HepG2 (cell line): ENCODE results near the gene CDC14A. TPM values are rescaled to one million over a fixed set of nuclear protein-coding genes. Genes with fewer than 3 reads are reported as not detected.

Experiments
- ATAC-seq: fragments of 200-7000 bp; cut with Tn5 transposase; 3 replicates; pipeline ENCODE4 v1.9.1; 2020; ENCODE audit warnings: mild to moderate bottlenecking, moderate library complexity
- BruUV-seq: library from RNA; stranded (reverse); fragments of 400-500 nt; replicated peaks from 2 replicates; lab custom pipeline; 2021; lab: Mats Ljungman, UMichigan
- CTCF ChIA-PET: fragments of 300-600 bp; formaldehyde crosslinking; extraction: SDS; loops from one replicate; lab custom pipeline; 2021; ENCODE audit warnings: low total read pairs, inconsistent platforms, low intra/inter-chr PET ratio; lab: Yijun Ruan, JAX
- POLR2A ChIA-PET: fragments of 350-600 bp; sonication (Branson Sonifier 250); formaldehyde crosslinking; loops from one replicate; lab custom pipeline; 2020; ENCODE audit warnings: antibody characterized with exemption, inconsistent platforms; lab: Yijun Ruan, JAX
- DNase-seq: peaks from one replicate; pipeline ENCODE4 v3.0.0-alpha.2; 2015; ENCODE audit warnings: low spot score
- FAIRE-seq: peaks from 3 replicates; lab custom pipeline; 2011; peaks lifted over from hg19 to GRCh38; lab: Jason Lieb, UNC
- H2AFZ ChIP-seq: one replicate; pipeline ENCODE4 v1.6.1; 2011; ENCODE audit warnings: low read length, inconsistent platforms
- H3K27ac ChIP-seq: fragments of 300-600 bp; 3 replicates; pipeline ENCODE4 v1.8.0; 2011; ENCODE audit warnings: mixed run types, mild to moderate bottlenecking, mixed read lengths, low read length, inconsistent platforms; ENCODE audit not compliant: insufficient read depth; ENCODE audit errors: extremely low read length
- H3K27me3 ChIP-seq, 2 experiments: fragments of 200-600 bp in 1 of 2; 2 replicates in 1 of 2; 3 replicates in 1 of 2; pipeline versions ENCODE4 v1.6.0 to v1.8.0; 2011; ENCODE audit warnings: low read length in 2 of 2, mild to moderate bottlenecking in 2 of 2, moderate library complexity in 2 of 2, inconsistent platforms in 1 of 2; ENCODE audit not compliant: insufficient read depth in 2 of 2, control insufficient read depth in 1 of 2
- H3K36me3 ChIP-seq, 2 experiments: fragments of 200-600 bp in 1 of 2; replicated peaks in 1 of 2; 2 replicates in 1 of 2; 3 replicates in 1 of 2; pipeline versions ENCODE4 v1.5.1 to v1.8.0; 2011; ENCODE audit warnings: low read length in 2 of 2, inconsistent platforms in 1 of 2; ENCODE audit not compliant: insufficient read depth in 2 of 2, control insufficient read depth in 1 of 2
- H3K4me1 ChIP-seq: 2 replicates; pipeline ENCODE4 v1.5.1; 2012; ENCODE audit warnings: low read length, inconsistent platforms; ENCODE audit not compliant: insufficient read depth
- H3K4me2 ChIP-seq: 2 replicates; pipeline ENCODE4 v1.6.0; 2011; ENCODE audit warnings: low read depth, low read length, inconsistent platforms
- H3K4me3 ChIP-seq, 3 experiments: fragments of 200-600 bp in 1 of 3; sonication (generic), shearing (Covaris generic) in 1 of 3; replicated peaks in 1 of 3; 2 replicates each; pipeline ENCODE4 v1.5.1; 2011 to 2016; ENCODE audit warnings: low read length in 3 of 3, inconsistent platforms in 2 of 3, low read depth in 2 of 3, mild to moderate bottlenecking in 2 of 3, control low read depth in 1 of 3, mixed read lengths in 1 of 3; ENCODE audit not compliant: insufficient read depth in 1 of 3
- H3K79me2 ChIP-seq: one replicate; pipeline ENCODE4 v1.6.1; 2011; ENCODE audit warnings: low read length, inconsistent platforms; ENCODE audit not compliant: insufficient read depth
- H3K9ac ChIP-seq: 2 replicates; pipeline ENCODE4 v1.6.0; 2011; ENCODE audit warnings: mild to moderate bottlenecking, low read depth, low read length, inconsistent platforms; ENCODE audit not compliant: insufficient read depth
- H3K9me3 ChIP-seq: 2 replicates; pipeline ENCODE4 v1.5.1; 2012; ENCODE audit warnings: mild to moderate bottlenecking, low read length
- H4K20me1 ChIP-seq: 2 replicates; pipeline ENCODE4 v1.6.0; 2011; ENCODE audit warnings: inconsistent platforms, mild to moderate bottlenecking, low read length, moderate library complexity; ENCODE audit not compliant: insufficient read depth
- ERF ChIP-seq: IDR thresholded peaks from 2 replicates; pipeline ENCODE4 v1.6.1; 2018; ENCODE audit warnings: missing biosample characterization, missing genetic modification reagents
- FOXK1 ChIP-seq: sonication (generic); formaldehyde crosslinking; IDR thresholded peaks from 2 replicates; pipeline ENCODE4 v1.4.0; 2020; ENCODE audit warnings: low read depth, missing genetic modification reagents, borderline replicate concordance
- GFI1 ChIP-seq: sonication (generic); formaldehyde crosslinking; IDR thresholded peaks from 2 replicates; pipeline ENCODE4 v1.5.0; 2020; ENCODE audit warnings: missing genetic modification reagents, mild to moderate bottlenecking, borderline replicate concordance
- HNRNPK ChIP-seq: fragments of 200-400 bp; formaldehyde crosslinking; IDR thresholded peaks from 2 replicates; pipeline ENCODE4 v1.6.1; 2018; ENCODE audit warnings: low read length, low read depth, moderate library complexity, mild to moderate bottlenecking; ENCODE audit not compliant: poor library complexity, severe bottlenecking
- KDM3A ChIP-seq: IDR thresholded peaks from 2 replicates; pipeline ENCODE4 v1.6.1; 2018; ENCODE audit warnings: low read depth, missing compliant biosample characterization
- NFATC3 ChIP-seq: sonication (generic); formaldehyde crosslinking; IDR thresholded peaks from 2 replicates; pipeline ENCODE4 v1.5.1; 2020; ENCODE audit warnings: mild to moderate bottlenecking, missing genetic modification reagents
- PPARG ChIP-seq: conservative IDR thresholded peaks from 2 replicates; pipeline ENCODE4 v1.6.1; 2016; ENCODE audit warnings: missing biosample characterization, missing genetic modification reagents
- SP140L ChIP-seq: sonication (generic); formaldehyde crosslinking; IDR thresholded peaks from 2 replicates; pipeline ENCODE4 v1.4.0; 2020; ENCODE audit warnings: missing genetic modification reagents, borderline replicate concordance
- ZNF563 ChIP-seq: sonication (generic); formaldehyde crosslinking; IDR thresholded peaks from 2 replicates; pipeline ENCODE4 v1.8.0; 2022; ENCODE audit warnings: mild to moderate bottlenecking, moderate library complexity, missing genetic modification reagents
- WGBS: methylation state at CpG from one replicate; pipeline ENCODE4 v1.1.6; 2017; ENCODE audit warnings: low lambda C conversion rate; 5-methylcytosine and 5-hydroxymethylcytosine counted together
- in situ Hi-C: cut with HindIII; loops from 2 replicates; pipeline ENCODE4 v1.10.0; 2017; ENCODE audit warnings: low pct_unique_long_range_greater_than_20kb; ENCODE audit not compliant: extremely low pct_ligation_motif_present
- intact Hi-C: fragments of 100-400 bp; cut with micrococcal nuclease; formaldehyde crosslinking; loops from one replicate; pipeline ENCODE4 v1.10.0; 2022; ENCODE audit not compliant: unreplicated experiment
- polyA plus RNA-seq, 8 experiments: library from polyadenylated mRNA; depleted of rRNA in 3 of 8; stranded (reverse) in 7 of 8; unstranded in 1 of 8; fragments of >200 nt; fragmentation: Illumina TruSeq in 4 of 8; extraction: Trizol in 4 of 8; gene quantifications; 2 replicates each; pipeline versions ENCODE4 v1.2.1 to v1.2.3, GENCODE V29; 2011 to 2016; ENCODE audit warnings: low read depth in 4 of 8, missing spikeins in 1 of 8, mixed read lengths in 1 of 8; ENCODE audit not compliant: insufficient read depth in 1 of 8
- total RNA-seq, 5 experiments: library from RNA; depleted of rRNA; stranded (reverse); fragments of >200 nt; fragmentation: Illumina TruSeq; extraction: Trizol; gene quantifications; 2 replicates each; pipeline ENCODE4 v1.2.3, GENCODE V29; 2016; ENCODE audit warnings: low read depth in 1 of 5
- TF ChIP-seq, protein P1 (sequence below): sonication (generic); formaldehyde crosslinking; IDR thresholded peaks from 2 replicates; pipeline ENCODE4 v1.5.1; 2020; ENCODE audit warnings: mild to moderate bottlenecking, missing genetic modification reagents, moderate library complexity
- TF ChIP-seq, protein P2 (sequence below): sonication (generic); formaldehyde crosslinking; conservative IDR thresholded peaks from 2 replicates; pipeline ENCODE4 v1.8.1; 2023; ENCODE audit warnings: missing genetic modification reagents

The CDC14A gene
- total and polyA plus RNA-seq, 2 of the 13 experiments (the other 11 are each of a cell fraction or from before 2014, with no cell fraction given), result 2.8 to 4.9 TPM

DNA sequence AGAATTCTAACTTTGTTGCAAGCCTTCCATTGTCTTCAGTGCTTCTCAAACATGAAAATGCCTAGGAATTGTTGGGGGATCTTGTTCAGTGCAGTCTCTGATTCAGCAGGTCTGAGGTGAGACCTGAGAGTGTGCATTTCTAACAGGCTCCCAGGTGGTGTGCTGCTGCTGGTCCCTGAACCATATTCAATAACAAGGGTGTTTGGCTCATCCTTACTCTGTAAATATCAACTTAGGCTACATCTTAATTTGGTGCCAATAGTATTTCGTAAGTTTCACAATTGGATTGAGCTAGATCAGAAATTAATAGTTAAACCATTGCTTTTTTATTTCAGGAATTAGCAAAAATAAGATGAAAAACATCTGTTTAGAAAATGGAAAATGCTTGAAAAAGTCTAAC, 126.5 kb downstream of the CDC14A start:
- ChIA-PET CTCF (no interaction called here), POLR2A (no interaction called here)
- H3K36me3 ChIP-seq, result no peaks in the 10 kb centered on the region
- H3K9ac ChIP-seq, result no peak overlapping the region
- ATAC-seq (no peak), FAIRE-seq (no peak), DNase-seq (no peak)
- H3K4me1 ChIP-seq, result peaks cover 39% of the 10 kb centered on the region
- no peaks in the 10 kb centered on the region for H4K20me1 ChIP-seq
- H3K27ac ChIP-seq, result no peak overlapping the region
- no peak overlapping the region for H3K4me3 ChIP-seq
- no peak overlapping the region for H3K4me2 ChIP-seq
- H3K27me3 ChIP-seq, result no peaks in the 10 kb centered on the region
- in situ Hi-C loops, result no loop called here
- TF ChIP-seq NFATC3 (CRISPR knock-in tag), result no peak
- TF ChIP-seq PPARG (CRISPR knock-in tag), result no peak
- TF ChIP-seq, protein P1, sequence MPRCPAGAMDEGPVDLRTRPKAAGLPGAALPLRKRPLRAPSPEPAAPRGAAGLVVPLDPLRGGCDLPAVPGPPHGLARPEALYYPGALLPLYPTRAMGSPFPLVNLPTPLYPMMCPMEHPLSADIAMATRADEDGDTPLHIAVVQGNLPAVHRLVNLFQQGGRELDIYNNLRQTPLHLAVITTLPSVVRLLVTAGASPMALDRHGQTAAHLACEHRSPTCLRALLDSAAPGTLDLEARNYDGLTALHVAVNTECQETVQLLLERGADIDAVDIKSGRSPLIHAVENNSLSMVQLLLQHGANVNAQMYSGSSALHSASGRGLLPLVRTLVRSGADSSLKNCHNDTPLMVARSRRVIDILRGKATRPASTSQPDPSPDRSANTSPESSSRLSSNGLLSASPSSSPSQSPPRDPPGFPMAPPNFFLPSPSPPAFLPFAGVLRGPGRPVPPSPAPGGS (CRISPR knock-in tag), result no peak
- no peak for TF ChIP-seq KDM3A (CRISPR knock-in tag)
- no peak for TF ChIP-seq FOXK1 (CRISPR knock-in tag)
- TF ChIP-seq ERF (CRISPR knock-in tag), result no peak
- TF ChIP-seq HNRNPK, result no peak
- no peak for TF ChIP-seq GFI1 (CRISPR knock-in tag)
- TF ChIP-seq, protein P2, sequence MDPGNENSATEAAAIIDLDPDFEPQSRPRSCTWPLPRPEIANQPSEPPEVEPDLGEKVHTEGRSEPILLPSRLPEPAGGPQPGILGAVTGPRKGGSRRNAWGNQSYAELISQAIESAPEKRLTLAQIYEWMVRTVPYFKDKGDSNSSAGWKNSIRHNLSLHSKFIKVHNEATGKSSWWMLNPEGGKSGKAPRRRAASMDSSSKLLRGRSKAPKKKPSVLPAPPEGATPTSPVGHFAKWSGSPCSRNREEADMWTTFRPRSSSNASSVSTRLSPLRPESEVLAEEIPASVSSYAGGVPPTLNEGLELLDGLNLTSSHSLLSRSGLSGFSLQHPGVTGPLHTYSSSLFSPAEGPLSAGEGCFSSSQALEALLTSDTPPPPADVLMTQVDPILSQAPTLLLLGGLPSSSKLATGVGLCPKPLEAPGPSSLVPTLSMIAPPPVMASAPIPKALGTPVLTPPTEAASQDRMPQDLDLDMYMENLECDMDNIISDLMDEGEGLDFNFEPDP (CRISPR knock-in tag), result no peak
- no peak for TF ChIP-seq ZNF563 (CRISPR knock-in tag)
- TF ChIP-seq SP140L (CRISPR knock-in tag), result no peak
- H2AFZ ChIP-seq, result no peak overlapping the region
- intact Hi-C loops, result no loop called here
- no TSS peak for BruUV-seq
- WGBS, result 100% methylated on average over 1 of the region's 1 CpG
- H3K9me3 ChIP-seq, result no peaks in the 10 kb centered on the region
- no peaks in the 10 kb centered on the region for H3K79me2 ChIP-seq
